ENCODE data around the gene ERG28. TPM values are rescaled to one million over a fixed set of nuclear protein-coding genes. Genes with fewer than 3 reads are reported as not detected.

The ERG28 gene
- total and polyA plus RNA-seq, 2 donors (not counting 1 experiment from before 2014, with no cell fraction given), result 4.9 to 11.7 TPM

DNA sequence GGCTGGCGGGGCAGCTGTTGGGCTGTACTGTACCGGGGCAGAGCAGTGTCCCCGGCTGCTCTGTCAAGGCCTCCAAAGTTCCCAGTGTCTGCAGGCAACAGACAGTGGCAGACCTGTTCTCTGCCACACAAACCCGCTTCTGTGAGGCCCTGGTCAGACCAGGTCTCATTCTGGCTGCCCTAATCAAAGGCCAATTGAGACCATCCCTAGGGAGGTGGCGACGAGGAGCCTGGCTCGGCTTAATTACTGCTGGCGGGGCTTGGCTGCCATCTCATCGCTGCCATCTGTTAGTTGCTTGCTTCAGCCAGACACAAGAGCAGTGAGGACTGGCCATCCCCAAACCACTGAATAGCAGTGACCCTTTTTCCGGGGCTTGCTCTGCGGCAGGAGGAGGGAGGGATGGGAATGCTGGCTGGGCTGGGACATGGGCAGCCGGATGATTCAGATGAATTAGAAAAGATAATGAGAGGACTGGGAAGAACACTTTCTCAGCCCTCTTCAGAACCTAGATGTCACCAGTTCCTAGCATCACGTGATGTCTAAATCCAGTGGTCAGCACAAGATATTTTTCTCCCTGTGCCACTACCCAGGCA is 24.5 kb downstream of the ERG28 start:
- ATAC-seq (ENCODE audit: low read depth) (no peak), DNase-seq (no peak)
- no peak overlapping the region for H3K4me3 ChIP-seq (ENCODE audit: control extremely low read depth in 1 of 5, extremely low read depth in 1 of 5, insufficient read depth in 1 of 5, low read depth in 2 of 5, low read length in 4 of 5)
- H4K20me1 ChIP-seq (ENCODE audit: control insufficient read depth, insufficient read depth, low read length, poor library complexity, severe bottlenecking), result no peaks in the 10 kb centered on the region
- H3K4me2 ChIP-seq (replicated peaks; ENCODE audit: low read depth, low read length, poor library complexity, severe bottlenecking), result no peak overlapping the region
- H2AFZ ChIP-seq (ENCODE audit: insufficient read depth, low read depth, low read length, poor library complexity, severe bottlenecking), result no peak overlapping the region
- no peaks in the 10 kb centered on the region for H3K27me3 Mint-ChIP-seq
- POLR2A ChIA-PET, result no interaction called here
- no peak overlapping the region for H3K9ac ChIP-seq (ENCODE audit: low read length)
- TF ChIP-seq, protein P1, sequence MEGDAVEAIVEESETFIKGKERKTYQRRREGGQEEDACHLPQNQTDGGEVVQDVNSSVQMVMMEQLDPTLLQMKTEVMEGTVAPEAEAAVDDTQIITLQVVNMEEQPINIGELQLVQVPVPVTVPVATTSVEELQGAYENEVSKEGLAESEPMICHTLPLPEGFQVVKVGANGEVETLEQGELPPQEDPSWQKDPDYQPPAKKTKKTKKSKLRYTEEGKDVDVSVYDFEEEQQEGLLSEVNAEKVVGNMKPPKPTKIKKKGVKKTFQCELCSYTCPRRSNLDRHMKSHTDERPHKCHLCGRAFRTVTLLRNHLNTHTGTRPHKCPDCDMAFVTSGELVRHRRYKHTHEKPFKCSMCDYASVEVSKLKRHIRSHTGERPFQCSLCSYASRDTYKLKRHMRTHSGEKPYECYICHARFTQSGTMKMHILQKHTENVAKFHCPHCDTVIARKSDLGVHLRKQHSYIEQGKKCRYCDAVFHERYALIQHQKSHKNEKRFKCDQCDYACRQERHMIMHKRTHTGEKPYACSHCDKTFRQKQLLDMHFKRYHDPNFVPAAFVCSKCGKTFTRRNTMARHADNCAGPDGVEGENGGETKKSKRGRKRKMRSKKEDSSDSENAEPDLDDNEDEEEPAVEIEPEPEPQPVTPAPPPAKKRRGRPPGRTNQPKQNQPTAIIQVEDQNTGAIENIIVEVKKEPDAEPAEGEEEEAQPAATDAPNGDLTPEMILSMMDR (IDR thresholded peaks at IDR 0.05), result no peak
- TF ChIP-seq EZH2 (IDR thresholded peaks at IDR 0.05; ENCODE audit: borderline replicate concordance, insufficient read depth, low read depth, low read length, poor library complexity, severe bottlenecking), result no peak
- 97% methylated on average over 10 of the region's 13 CpGs for WGBS (ENCODE audit: insufficient coverage)
- no peaks in the 10 kb centered on the region for H3K79me2 ChIP-seq (ENCODE audit: control insufficient read depth, insufficient read depth, low read length)
- no peaks in the 10 kb centered on the region for H3K4me1 Mint-ChIP-seq
- intact Hi-C loops (cut with micrococcal nuclease), result no loop called here
- no peaks in the 10 kb centered on the region for H3K36me3 ChIP-seq (replicated peaks in 1 of 2; ENCODE audit: control extremely low read depth in 1 of 2, control insufficient read depth in 1 of 2, extremely low read depth in 1 of 2, insufficient read depth in 2 of 2, low read length in 1 of 2)
- H3K9me3 ChIP-seq (ENCODE audit: control extremely low read depth in 1 of 3, control insufficient read depth in 2 of 3, insufficient read depth in 1 of 3, low read length in 2 of 3), result no peaks in the 10 kb centered on the region
- H3K27ac Mint-ChIP-seq, result no peak overlapping the region
- no peak overlapping the region for H3K27ac ChIP-seq (ENCODE audit: low read length in 2 of 2)
- H3K27me3 ChIP-seq (replicated peaks in 1 of 4; ENCODE audit: control extremely low read depth in 1 of 4, control insufficient read depth in 3 of 4, insufficient read depth in 4 of 4, low read length in 3 of 4), result no peaks in the 10 kb centered on the region
- no peak overlapping the region for H3K4me3 Mint-ChIP-seq
- H3K4me1 ChIP-seq (ENCODE audit: control insufficient read depth in 2 of 2, insufficient read depth in 2 of 2, low read length in 2 of 2), result no peaks in the 10 kb centered on the region
- CTCF ChIA-PET, result interaction anchor here (1.4 to 1.6 kb wide), 3 partner anchors 18 to 59 kb away, joined by 5 to 8 read pairs (median 8); no protein-coding TSS in a partner anchor
- no peaks in the 10 kb centered on the region for H3K9me3 Mint-ChIP-seq (ENCODE audit: insufficient read depth)

GRCh38 chr14:75634848-75635247 is 25.8 kb downstream of the ERG28 start:
- no peaks in the 10 kb centered on the region for H3K9me3 ChIP-seq (ENCODE audit: control extremely low read depth in 1 of 3, control insufficient read depth in 2 of 3, insufficient read depth in 1 of 3, low read length in 2 of 3)
- H3K36me3 ChIP-seq (replicated peaks in 1 of 2; ENCODE audit: control extremely low read depth in 1 of 2, control insufficient read depth in 1 of 2, extremely low read depth in 1 of 2, insufficient read depth in 2 of 2, low read length in 1 of 2), result no peaks in the 10 kb centered on the region
- H2AFZ ChIP-seq (ENCODE audit: insufficient read depth, low read depth, low read length, poor library complexity, severe bottlenecking), result no peak overlapping the region
- H4K20me1 ChIP-seq (ENCODE audit: control insufficient read depth, insufficient read depth, low read length, poor library complexity, severe bottlenecking), result no peaks in the 10 kb centered on the region
- intact Hi-C loops (cut with micrococcal nuclease), result no loop called here
- no peak for TF ChIP-seq EZH2 (IDR thresholded peaks at IDR 0.05; ENCODE audit: borderline replicate concordance, insufficient read depth, low read depth, low read length, poor library complexity, severe bottlenecking)
- TF ChIP-seq, protein P1 (IDR thresholded peaks at IDR 0.05), result no peak
- H3K27ac Mint-ChIP-seq, result peak overlapping the region; percentile 34
- H3K9ac ChIP-seq (ENCODE audit: low read length), result no peak overlapping the region
- no peaks in the 10 kb centered on the region for H3K79me2 ChIP-seq (ENCODE audit: control insufficient read depth, insufficient read depth, low read length)
- H3K4me3 ChIP-seq (ENCODE audit: control extremely low read depth in 1 of 5, extremely low read depth in 1 of 5, insufficient read depth in 1 of 5, low read depth in 2 of 5, low read length in 4 of 5), result no peak overlapping the region
- ChIA-PET CTCF (interaction anchor here (1.3 to 1.5 kb wide), 2 partner anchors 17 to 19 kb away, joined by 3 to 8 read pairs; no protein-coding TSS in a partner anchor), POLR2A (no interaction called here)
- H3K27ac ChIP-seq (ENCODE audit: low read length in 2 of 2), result no peak overlapping the region
- no peaks in the 10 kb centered on the region for H3K4me1 Mint-ChIP-seq
- DNase-seq (no peak), ATAC-seq (ENCODE audit: low read depth) (no peak)
- H3K4me2 ChIP-seq (replicated peaks; ENCODE audit: low read depth, low read length, poor library complexity, severe bottlenecking), result no peak overlapping the region
- 95% methylated on average over 4 of the region's 5 CpGs for WGBS (ENCODE audit: insufficient coverage)
- no peaks in the 10 kb centered on the region for H3K9me3 Mint-ChIP-seq (ENCODE audit: insufficient read depth)
- H3K4me3 Mint-ChIP-seq, result no peak overlapping the region
- H3K27me3 ChIP-seq (replicated peaks in 1 of 4; ENCODE audit: control extremely low read depth in 1 of 4, control insufficient read depth in 3 of 4, insufficient read depth in 4 of 4, low read length in 3 of 4), result peaks cover 0 to 3% (median 0%) of the 10 kb centered on the region in 4 experiments
- no peaks in the 10 kb centered on the region for H3K27me3 Mint-ChIP-seq
- no peaks in the 10 kb centered on the region for H3K4me1 ChIP-seq (ENCODE audit: control insufficient read depth in 2 of 2, insufficient read depth in 2 of 2, low read length in 2 of 2)
